Activated CD8-positive, alpha-beta T cell treated with anti-CD3 and anti-CD28 coated beads for 36 hours (primary cell): ENCODE measurements around the gene ITGA8. TPM values are rescaled to one million over a fixed set of nuclear protein-coding genes. Genes with fewer than 3 reads are reported as not detected.

ENCODE experiments used
- ATAC-seq: fragments of 200-7000 bp; cut with Tn5 transposase; one replicate; pipeline ENCODE4 v1.10.0; 2021; ENCODE audit warnings: mild to moderate bottlenecking, moderate library complexity
- CTCF ChIA-PET: fragments of 350-600 bp; sonication (Branson Sonifier 250); formaldehyde crosslinking; loops from one replicate; lab custom pipeline; 2021; ENCODE audit warnings: antibody characterized with exemption; lab: Charles Lee
- POLR2A ChIA-PET: fragments of 350-600 bp; sonication (Branson Sonifier 250); formaldehyde crosslinking; loops from one replicate; lab custom pipeline; 2021; ENCODE audit warnings: antibody characterized with exemption; lab: Charles Lee
- DNase-seq: peaks from one replicate; pipeline ENCODE4 v3.0.0-alpha.2; 2020
- H3K27ac Mint-ChIP-seq: one replicate; pipeline ENCODE4 v1.8.0; 2021; ENCODE audit warnings: mild to moderate bottlenecking, mixed read lengths
- H3K27me3 Mint-ChIP-seq: one replicate; pipeline ENCODE4 v1.8.0; 2021; ENCODE audit warnings: mixed read lengths
- H3K36me3 Mint-ChIP-seq: one replicate; pipeline ENCODE4 v1.8.0; 2021; ENCODE audit warnings: low read depth, mixed read lengths
- H3K4me1 Mint-ChIP-seq: one replicate; pipeline ENCODE4 v1.8.0; 2021; ENCODE audit warnings: low read depth, mixed read lengths
- H3K4me3 Mint-ChIP-seq: one replicate; pipeline ENCODE4 v1.8.0; 2021; ENCODE audit warnings: mild to moderate bottlenecking, moderate library complexity, mixed read lengths
- H3K9me3 Mint-ChIP-seq: one replicate; pipeline ENCODE4 v1.8.0; 2021; ENCODE audit warnings: mixed read lengths
- CTCF ChIP-seq: fragments of 200-600 bp; IDR thresholded peaks from one replicate; pipeline ENCODE4 v1.8.0; 2022; ENCODE audit warnings: antibody characterized with exemption, mild to moderate bottlenecking
- intact Hi-C: fragments of 100-400 bp; cut with micrococcal nuclease; formaldehyde crosslinking; loops from one replicate; pipeline ENCODE4 v1.10.0; 2022
- total RNA-seq, 2 experiments: library from RNA; stranded (reverse); gene quantifications; one replicate each; pipeline ENCODE4 v1.2.3, GENCODE V29; 2021

ITGA8 gene
- total RNA-seq, 2 experiments from 2014 or later, result not detected

- ATAC-seq, result no peak
- DNase-seq, result no peak
- H3K4me3 Mint-ChIP-seq, result no peak overlapping the region
- no peaks in the 10 kb centered on the region for H3K9me3 Mint-ChIP-seq
- TF ChIP-seq CTCF, result no peak
- H3K27me3 Mint-ChIP-seq, result peaks cover 16% of the 10 kb centered on the region
- H3K36me3 Mint-ChIP-seq, result no peaks in the 10 kb centered on the region
- CTCF ChIA-PET, result no interaction called here
- intact Hi-C loops, result no loop called here
- H3K4me1 Mint-ChIP-seq, result no peaks in the 10 kb centered on the region
- POLR2A ChIA-PET, result no interaction called here
- H3K27ac Mint-ChIP-seq, result no peak overlapping the region
These were observed 224.7 kb downstream of the ITGA8 start for GRCh38 chr10:15494850-15495506.

GRCh38 chr10:15491856-15492642 is 227.7 kb downstream of the ITGA8 start:
- Mint-ChIP-seq H3K27me3 (peaks cover 15% of the 10 kb centered on the region), H3K4me1 (no peaks in the 10 kb centered on the region), H3K9me3 (no peaks in the 10 kb centered on the region), H3K27ac (no peak overlapping the region), H3K36me3 (no peaks in the 10 kb centered on the region), H3K4me3 (no peak overlapping the region)
- intact Hi-C loops, result no loop called here
- CTCF ChIA-PET, result interaction anchor here (0.9 kb wide), 1 partner anchor 38 kb away, joined by 3 read pairs; no protein-coding TSS in a partner anchor
- TF ChIP-seq CTCF, result no peak
- ATAC-seq, result no peak
- POLR2A ChIA-PET, result no interaction called here
- no peak for DNase-seq

- no peak overlapping the region for H3K27ac Mint-ChIP-seq
- ATAC-seq (no peak), DNase-seq (no peak)
- intact Hi-C loops, result no loop called here
- H3K27me3 Mint-ChIP-seq, result peaks cover 6% of the 10 kb centered on the region
- H3K4me1 Mint-ChIP-seq, result no peaks in the 10 kb centered on the region
- H3K9me3 Mint-ChIP-seq, result no peaks in the 10 kb centered on the region
- no peak overlapping the region for H3K4me3 Mint-ChIP-seq
- ChIA-PET POLR2A (interaction anchor here (0.6 kb wide), 1 partner anchor 17 kb away, joined by 3 read pairs; no protein-coding TSS in a partner anchor), CTCF (no interaction called here)
- no peaks in the 10 kb centered on the region for H3K36me3 Mint-ChIP-seq
- TF ChIP-seq CTCF, result no peak
These were observed 230.3 kb downstream of the ITGA8 start for GRCh38 chr10:15489431-15489830.

GRCh38 chr10:15487376-15487775 is 232.3 kb downstream of the ITGA8 start:
- Mint-ChIP-seq H3K9me3 (no peaks in the 10 kb centered on the region), H3K36me3 (no peaks in the 10 kb centered on the region), H3K27ac (no peak overlapping the region), H3K27me3 (peaks cover 10% of the 10 kb centered on the region), H3K4me1 (no peaks in the 10 kb centered on the region), H3K4me3 (no peak overlapping the region)
- ChIA-PET CTCF (no interaction called here), POLR2A (no interaction called here)
- ATAC-seq (no peak), DNase-seq (no peak)
- intact Hi-C loops, result no loop called here
- no peak for TF ChIP-seq CTCF

GRCh38 chr10:15486404-15486803 is 233.3 kb downstream of the ITGA8 start:
- CTCF ChIA-PET, result no interaction called here
- DNase-seq, result no peak

More at GRCh38 chr10:15486404-15486803, 233.3 kb downstream of the ITGA8 start:
- no peak overlapping the region for H3K4me3 Mint-ChIP-seq
- ATAC-seq, result no peak
- H3K27me3 Mint-ChIP-seq, result peaks cover 9% of the 10 kb centered on the region
- H3K4me1 Mint-ChIP-seq, result no peaks in the 10 kb centered on the region
- H3K27ac Mint-ChIP-seq, result no peak overlapping the region
- no peaks in the 10 kb centered on the region for H3K36me3 Mint-ChIP-seq
- POLR2A ChIA-PET, result no interaction called here
- H3K9me3 Mint-ChIP-seq, result no peaks in the 10 kb centered on the region
- no peak for TF ChIP-seq CTCF
- intact Hi-C loops, result no loop called here
